GM12878 (cell line): ENCODE measurements around the gene THRAP3. TPM values are rescaled to one million over a fixed set of nuclear protein-coding genes. Genes with fewer than 3 reads are reported as not detected.
A peak's percentile ranks its signal among the peaks of the same experiment; 100 is the strongest.

Source experiments
- ATAC-seq: fragments of 200-7000 bp; cut with Tn5 transposase; 3 replicates; pipeline ENCODE4 v1.9.1; 2020; ENCODE audit warnings: mild to moderate bottlenecking, moderate library complexity
- BruUV-seq: library from RNA; stranded (reverse); fragments of 400-500 nt; replicated peaks from 2 replicates; lab custom pipeline; 2021; lab: Mats Ljungman, UMichigan
- CTCF ChIA-PET: fragments of 300-600 bp; sonication (Branson Sonifier 250); formaldehyde crosslinking; extraction: SDS; loops from one replicate; lab custom pipeline; 2021; ENCODE audit warnings: inconsistent platforms; lab: Yijun Ruan, JAX
- POLR2A ChIA-PET: fragments of 350-600 bp; formaldehyde crosslinking; extraction: SDS; loops from one replicate; lab custom pipeline; 2021; ENCODE audit warnings: inconsistent platforms; lab: Charles Lee
- RAD21 ChIA-PET: fragments of 300-600 bp; sonication (Branson Sonifier 250); formaldehyde crosslinking; loops from one replicate; lab custom pipeline; 2023; ENCODE audit warnings: antibody characterized with exemption; ENCODE audit not compliant: unreplicated experiment; lab: Charles Lee
- SMC1A ChIA-PET: fragments of 300-600 bp; sonication (Branson Sonifier 250); formaldehyde crosslinking; loops from one replicate; lab custom pipeline; 2023; ENCODE audit not compliant: unreplicated experiment, uncharacterized antibody; lab: Charles Lee
- DNase-seq: peaks from one replicate; pipeline ENCODE4 v3.0.0-alpha.2; 2011; ENCODE audit warnings: low read depth, low spot score
- FAIRE-seq: peaks from 3 replicates; lab custom pipeline; 2011; peaks lifted over from hg19 to GRCh38; lab: Jason Lieb, UNC
- H2AFZ ChIP-seq: 2 replicates; pipeline ENCODE4 v1.6.0; 2011; ENCODE audit warnings: low read depth, low read length, control low read depth; ENCODE audit not compliant: control insufficient read depth
- H3K27ac ChIP-seq: 2 replicates; pipeline ENCODE4 v1.5.1; 2011; ENCODE audit warnings: control low read depth; ENCODE audit not compliant: control insufficient read depth, insufficient read depth
- H3K27me3 ChIP-seq, 2 experiments: replicated peaks in 1 of 2; 2 replicates each; pipeline versions ENCODE4 v1.6.0 to v1.6.1; 2011; ENCODE audit warnings: low read length in 1 of 2; ENCODE audit not compliant: control insufficient read depth in 2 of 2, insufficient read depth in 2 of 2
- H3K36me3 ChIP-seq, 2 experiments: 2 replicates each; pipeline ENCODE4 v1.5.1; 2011; ENCODE audit warnings: low read length in 1 of 2; ENCODE audit not compliant: control insufficient read depth in 2 of 2, insufficient read depth in 2 of 2
- H3K4me1 ChIP-seq: 2 replicates; pipeline ENCODE4 v1.6.1; 2011; ENCODE audit warnings: mild to moderate bottlenecking, low read length, moderate library complexity, mixed read lengths; ENCODE audit not compliant: control insufficient read depth, insufficient read depth
- H3K4me2 ChIP-seq: 2 replicates; pipeline ENCODE4 v1.6.0; 2011; ENCODE audit warnings: control low read depth; ENCODE audit not compliant: control insufficient read depth, insufficient read depth
- H3K4me3 ChIP-seq: fragments of 200-600 bp; sonication (generic); 2 replicates; pipeline ENCODE4 v1.5.1; 2016
- H3K79me2 ChIP-seq: 2 replicates; pipeline ENCODE4 v1.6.0; 2011; ENCODE audit warnings: low read length; ENCODE audit not compliant: control insufficient read depth, insufficient read depth
- H3K9ac ChIP-seq: 2 replicates; pipeline ENCODE4 v1.8.0; 2011; ENCODE audit warnings: low read length, control low read depth, mixed read lengths; ENCODE audit not compliant: control insufficient read depth, insufficient read depth
- H3K9me3 ChIP-seq: replicated peaks from 3 replicates; pipeline ENCODE4 v1.5.1; 2011; ENCODE audit warnings: mild to moderate bottlenecking, low read length; ENCODE audit not compliant: control insufficient read depth, insufficient read depth
- H4K20me1 ChIP-seq: 2 replicates; pipeline ENCODE4 v1.6.0; 2011; ENCODE audit not compliant: control insufficient read depth, insufficient read depth
- HSF1 ChIP-seq: fragments of 150-350 bp; IDR thresholded peaks from 2 replicates; pipeline ENCODE4 v1.6.1; 2014; ENCODE audit warnings: mild to moderate bottlenecking, low read depth, low read length
- MTA2 ChIP-seq: fragments of 450-650 bp; IDR thresholded peaks from 2 replicates; pipeline ENCODE4 v1.6.1; 2016; ENCODE audit warnings: low read depth, mild to moderate bottlenecking, moderate library complexity
- POLR2A ChIP-seq: IDR thresholded peaks from 2 replicates; pipeline ENCODE4 v1.6.1; 2011; ENCODE audit warnings: low read depth, mild to moderate bottlenecking, low read length
- RAD21 ChIP-seq: IDR thresholded peaks from 2 replicates; pipeline ENCODE4 v1.6.1; 2011; ENCODE audit warnings: mild to moderate bottlenecking, low read depth, low read length, moderate library complexity; ENCODE audit not compliant: insufficient read depth
- RCOR1 ChIP-seq: conservative IDR thresholded peaks from 2 replicates; pipeline ENCODE4 v1.6.1; 2012; ENCODE audit warnings: low read depth, low read length, improper control_type of control experiment
- SIX5 ChIP-seq: IDR thresholded peaks from 2 replicates; pipeline ENCODE4 v1.6.1; 2011; ENCODE audit warnings: mild to moderate bottlenecking, low read depth, low read length, moderate library complexity; ENCODE audit not compliant: severe bottlenecking
- TCF3 ChIP-seq: IDR thresholded peaks from 2 replicates; pipeline ENCODE4 v1.6.1; 2012; ENCODE audit warnings: low read depth, mild to moderate bottlenecking, low read length, borderline replicate concordance; ENCODE audit not compliant: insufficient read depth
- USF2 ChIP-seq: IDR thresholded peaks from 2 replicates; pipeline ENCODE4 v1.6.1; 2011; ENCODE audit warnings: low read depth, low read length, improper control_type of control experiment, borderline replicate concordance
- ZBED1 ChIP-seq: IDR thresholded peaks from 2 replicates; pipeline ENCODE4 v1.6.1; 2016; ENCODE audit warnings: borderline replicate concordance
- ZBTB4 ChIP-seq: fragments of 450-650 bp; formaldehyde crosslinking; IDR thresholded peaks from 2 replicates; pipeline ENCODE4 v1.4.0; 2022; ENCODE audit warnings: mild to moderate bottlenecking, moderate library complexity
- WGBS: methylation state at CpG from one replicate; pipeline ENCODE4 v1.1.6; 2016; ENCODE audit warnings: low lambda C conversion rate; ENCODE audit not compliant: insufficient replicate concordance, insufficient coverage; ENCODE audit errors: missing lambda C conversion rate; 5-methylcytosine and 5-hydroxymethylcytosine counted together
- in situ Hi-C: fragments of 300-500 bp; cut with MboI; formaldehyde crosslinking; loops from 9 replicates; pipeline ENCODE4 v1.14.3; 2018; ENCODE audit warnings: mixed read lengths
- intact Hi-C: fragments of 100-400 bp; cut with micrococcal nuclease; formaldehyde crosslinking; loops from one replicate; pipeline ENCODE4 v1.14.2; 2022; ENCODE audit not compliant: unreplicated experiment
- polyA plus RNA-seq, 11 experiments: library from polyadenylated mRNA; depleted of rRNA in 4 of 11; unstranded in 6 of 11; stranded (reverse) in 5 of 11; fragments of >200 nt; fragmentation: Nextera tagmentation in 4 of 11; fragmentation: Illumina TruSeq in 1 of 11; extraction: Ambion mirVana in 4 of 11; extraction: Trizol in 1 of 11; gene quantifications; 1 replicate in 1 of 11; 2 replicates in 10 of 11; pipeline versions ENCODE4 v1.2.1 to v1.2.3, GENCODE V29; 2011 to 2016; ENCODE audit warnings: inconsistent platforms in 2 of 11, missing spikeins in 2 of 11, low read depth in 1 of 11
- total RNA-seq, 4 experiments: library from RNA; depleted of rRNA in 3 of 4; stranded (reverse); fragments of >200 nt in 3 of 4; fragmentation: Illumina TruSeq in 1 of 4; extraction: Trizol in 1 of 4; gene quantifications; 2 replicates each; pipeline versions ENCODE4 v1.2.1 to v1.2.3, GENCODE V29; 2013 to 2021
- TF ChIP-seq, protein P1 (sequence below): IDR thresholded peaks from 2 replicates; pipeline ENCODE4 v1.6.1; 2011; ENCODE audit warnings: borderline replicate concordance, low read depth, mild to moderate bottlenecking, moderate library complexity, low read length; ENCODE audit not compliant: insufficient read depth, poor library complexity, severe bottlenecking
- TF ChIP-seq, protein P2 (sequence below): fragments of 450-650 bp; IDR thresholded peaks from 2 replicates; pipeline ENCODE4 v1.6.1; 2016; ENCODE audit warnings: mild to moderate bottlenecking

THRAP3 gene
- total and polyA plus RNA-seq, 10 of the 15 experiments (the other 5 are each of a cell fraction or from before 2014, with no cell fraction given), result 76.3 to 173 (median 136) TPM

- TF ChIP-seq TCF3 (no peak), ZBED1 (no peak), ZBTB4 (no peak), USF2 (no peak), RAD21 (no peak)
Observed at GRCh38 chr1:36346741-36347370, 122.6 kb downstream of the THRAP3 start (continued).

- H3K27ac ChIP-seq, result peak overlapping the region; percentile 79
- H3K4me1 ChIP-seq, result peaks cover 37% of the 10 kb centered on the region
- RAD21 ChIA-PET, result interaction anchor here (1.0 to 2.9 kb wide), 4 partner anchors 19 to 70 kb away, joined by 3 to 17 read pairs (median 10); partner anchors contain the start of gene STK40
- SMC1A ChIA-PET, result interaction anchor here (1.0 to 3.6 kb wide), 8 partner anchors 10 to 73 kb away, joined by 3 to 24 read pairs (median 6); partner anchors contain the start of gene LSM10
- H3K4me2 ChIP-seq, result peak overlapping the region; percentile 71
- peaks cover 13 to 21% of the 10 kb centered on the region in 2 experiments; a peak in 3 of 4 replicates for H3K36me3 ChIP-seq
- in situ Hi-C loops, result loop anchor here (5.0 kb wide), 1 partner anchor 73 kb away; no protein-coding TSS in a partner anchor
- no peaks in the 10 kb centered on the region for H3K9me3 ChIP-seq
- H3K27me3 ChIP-seq, result no peaks in the 10 kb centered on the region
- no peaks in the 10 kb centered on the region for H4K20me1 ChIP-seq
- CTCF ChIA-PET, result interaction anchor here (0.5 to 13.5 kb wide), 10 partner anchors 12 to 510 kb away, joined by 3 to 157 read pairs (median 4); partner anchors contain the start of gene STK40
- H2AFZ ChIP-seq, result no peak overlapping the region
- ATAC-seq (peak; percentile 97), FAIRE-seq (peak; percentile 97), DNase-seq (peak; percentile 88)
- H3K79me2 ChIP-seq, result no peaks in the 10 kb centered on the region; the same call in 1 of the 2 replicates
- POLR2A ChIA-PET, result interaction anchor here (0.6 to 2.6 kb wide), 9 partner anchors 18 to 206 kb away, joined by 3 to 15 read pairs (median 4); no protein-coding TSS in a partner anchor
- peak overlapping the region; percentile 28; the same call in 1 of the 2 replicates for H3K9ac ChIP-seq
- no peak overlapping the region for H3K4me3 ChIP-seq
- BruUV-seq, result no TSS peak
- intact Hi-C loops, result loop anchor here (2.0 kb wide), 1 partner anchor 20 kb away; no protein-coding TSS in a partner anchor
- 7% methylated on average over 7 of the region's 7 CpGs for WGBS
- TF ChIP-seq POLR2A, result peak; percentile 45
- TF ChIP-seq, protein P1, sequence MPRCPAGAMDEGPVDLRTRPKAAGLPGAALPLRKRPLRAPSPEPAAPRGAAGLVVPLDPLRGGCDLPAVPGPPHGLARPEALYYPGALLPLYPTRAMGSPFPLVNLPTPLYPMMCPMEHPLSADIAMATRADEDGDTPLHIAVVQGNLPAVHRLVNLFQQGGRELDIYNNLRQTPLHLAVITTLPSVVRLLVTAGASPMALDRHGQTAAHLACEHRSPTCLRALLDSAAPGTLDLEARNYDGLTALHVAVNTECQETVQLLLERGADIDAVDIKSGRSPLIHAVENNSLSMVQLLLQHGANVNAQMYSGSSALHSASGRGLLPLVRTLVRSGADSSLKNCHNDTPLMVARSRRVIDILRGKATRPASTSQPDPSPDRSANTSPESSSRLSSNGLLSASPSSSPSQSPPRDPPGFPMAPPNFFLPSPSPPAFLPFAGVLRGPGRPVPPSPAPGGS, result no peak
- TF ChIP-seq MTA2, result peak; percentile 43; the same call in 1 of the 2 replicates
- TF ChIP-seq RCOR1, result no peak
- TF ChIP-seq, protein P2, sequence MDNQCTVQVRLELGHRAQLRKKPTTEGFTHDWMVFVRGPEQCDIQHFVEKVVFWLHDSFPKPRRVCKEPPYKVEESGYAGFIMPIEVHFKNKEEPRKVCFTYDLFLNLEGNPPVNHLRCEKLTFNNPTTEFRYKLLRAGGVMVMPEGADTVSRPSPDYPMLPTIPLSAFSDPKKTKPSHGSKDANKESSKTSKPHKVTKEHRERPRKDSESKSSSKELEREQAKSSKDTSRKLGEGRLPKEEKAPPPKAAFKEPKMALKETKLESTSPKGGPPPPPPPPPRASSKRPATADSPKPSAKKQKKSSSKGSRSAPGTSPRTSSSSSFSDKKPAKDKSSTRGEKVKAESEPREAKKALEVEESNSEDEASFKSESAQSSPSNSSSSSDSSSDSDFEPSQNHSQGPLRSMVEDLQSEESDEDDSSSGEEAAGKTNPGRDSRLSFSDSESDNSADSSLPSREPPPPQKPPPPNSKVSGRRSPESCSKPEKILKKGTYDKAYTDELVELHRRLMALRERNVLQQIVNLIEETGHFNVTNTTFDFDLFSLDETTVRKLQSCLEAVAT, result no peak
- TF ChIP-seq SIX5, result no peak
- TF ChIP-seq HSF1, result no peak
Observed at GRCh38 chr1:36349241-36349671, 125.0 kb downstream of the THRAP3 start.
